ENCODE data around the gene TBC1D25.

Gene TBC1D25

GRCh38 chrX:48575642-48576041, 36.1 kb downstream of the TBC1D25 start:
- H3K4me3 ChIP-seq (ENCODE audit: low read depth, low read length), result peak overlapping the region; percentile 78
- TF ChIP-seq CTCF (conservative IDR thresholded peaks at IDR 0.05; ENCODE audit: low read depth, low read length), result no peak
- no peak for DNase-seq (ENCODE audit: low read depth)

- TF ChIP-seq CTCF (conservative IDR thresholded peaks at IDR 0.05; ENCODE audit: low read depth, low read length), result no peak
- H3K4me3 ChIP-seq (ENCODE audit: low read depth, low read length), result peak overlapping the region; percentile 78
- no peak for DNase-seq (ENCODE audit: low read depth)
Measured at GRCh38 chrX:48576108-48576507, 36.6 kb downstream of the TBC1D25 start.

GRCh38 chrX:48578661-48579128, 39.2 kb downstream of the TBC1D25 start:
- DNase-seq (ENCODE audit: low read depth), result no peak
- no peak overlapping the region for H3K4me3 ChIP-seq (ENCODE audit: low read depth, low read length)
- TF ChIP-seq CTCF (conservative IDR thresholded peaks at IDR 0.05; ENCODE audit: low read depth, low read length), result no peak

GRCh38 chrX:48579259-48579658, 39.7 kb downstream of the TBC1D25 start:
- H3K4me3 ChIP-seq (ENCODE audit: low read depth, low read length), result no peak overlapping the region
- TF ChIP-seq CTCF (conservative IDR thresholded peaks at IDR 0.05; ENCODE audit: low read depth, low read length), result no peak
- no peak for DNase-seq (ENCODE audit: low read depth)

GRCh38 chrX:48580662-48581061, 41.1 kb downstream of the TBC1D25 start:
- no peak for TF ChIP-seq CTCF (conservative IDR thresholded peaks at IDR 0.05; ENCODE audit: low read depth, low read length)
- DNase-seq (ENCODE audit: low read depth), result no peak

GRCh38 chrX:48584698-48585097, 45.2 kb downstream of the TBC1D25 start:
- TF ChIP-seq CTCF (conservative IDR thresholded peaks at IDR 0.05; ENCODE audit: low read depth, low read length), result no peak
- no peak for DNase-seq (ENCODE audit: low read depth)
- no peak overlapping the region for H3K4me3 ChIP-seq (ENCODE audit: low read depth, low read length)

More at GRCh38 chrX:48580662-48581061, 41.1 kb downstream of the TBC1D25 start:
- no peak overlapping the region for H3K4me3 ChIP-seq (ENCODE audit: low read depth, low read length)

- peak; percentile 50 for DNase-seq (ENCODE audit: low read depth)
- no peak overlapping the region for H3K4me3 ChIP-seq (ENCODE audit: low read depth, low read length)
- TF ChIP-seq CTCF (conservative IDR thresholded peaks at IDR 0.05; ENCODE audit: low read depth, low read length), result no peak
Measured at GRCh38 chrX:48589482-48590162, 50.1 kb downstream of the TBC1D25 start.
